OCI-LY1 (cell line): ENCODE data around the gene LYRM2.

Source experiments
- EZH2 ChIP-seq: fragments of 200-600 bp; sonication (generic), shearing (Covaris generic); IDR thresholded peaks from 2 replicates; pipeline ENCODE4 v1.8.0; 2017; ENCODE audit warnings: borderline replicate concordance, mixed run types, mild to moderate bottlenecking, antibody characterized with exemption, low read length, moderate library complexity, mixed read lengths
- TF ChIP-seq, protein P1 (sequence below): fragments of 200-600 bp; sonication (generic), shearing (Covaris generic); IDR thresholded peaks from 2 replicates; pipeline ENCODE4 v1.5.1; 2017; ENCODE audit warnings: mild to moderate bottlenecking, antibody characterized with exemption, low read length, moderate library complexity, mixed read lengths

DNA sequence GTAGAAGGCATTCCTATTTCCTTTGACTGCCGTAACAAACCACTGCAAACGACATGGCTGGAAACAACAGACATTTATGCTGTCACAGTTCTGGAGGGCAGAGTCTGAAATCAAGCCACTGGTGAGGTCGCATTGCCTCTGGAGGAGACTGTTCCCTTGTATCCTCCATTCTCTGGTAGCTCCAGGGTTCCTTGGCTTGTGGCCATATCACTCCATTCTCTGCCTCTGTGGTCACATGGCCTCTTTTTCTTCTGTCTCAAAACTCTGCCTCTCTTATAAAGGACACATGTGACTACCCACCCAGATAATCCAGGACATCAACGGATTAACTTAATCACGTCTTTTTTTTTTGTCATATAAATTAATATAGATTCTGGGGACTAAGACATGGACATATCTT, 84.4 kb downstream of the LYRM2 start:
- TF ChIP-seq, protein P1, sequence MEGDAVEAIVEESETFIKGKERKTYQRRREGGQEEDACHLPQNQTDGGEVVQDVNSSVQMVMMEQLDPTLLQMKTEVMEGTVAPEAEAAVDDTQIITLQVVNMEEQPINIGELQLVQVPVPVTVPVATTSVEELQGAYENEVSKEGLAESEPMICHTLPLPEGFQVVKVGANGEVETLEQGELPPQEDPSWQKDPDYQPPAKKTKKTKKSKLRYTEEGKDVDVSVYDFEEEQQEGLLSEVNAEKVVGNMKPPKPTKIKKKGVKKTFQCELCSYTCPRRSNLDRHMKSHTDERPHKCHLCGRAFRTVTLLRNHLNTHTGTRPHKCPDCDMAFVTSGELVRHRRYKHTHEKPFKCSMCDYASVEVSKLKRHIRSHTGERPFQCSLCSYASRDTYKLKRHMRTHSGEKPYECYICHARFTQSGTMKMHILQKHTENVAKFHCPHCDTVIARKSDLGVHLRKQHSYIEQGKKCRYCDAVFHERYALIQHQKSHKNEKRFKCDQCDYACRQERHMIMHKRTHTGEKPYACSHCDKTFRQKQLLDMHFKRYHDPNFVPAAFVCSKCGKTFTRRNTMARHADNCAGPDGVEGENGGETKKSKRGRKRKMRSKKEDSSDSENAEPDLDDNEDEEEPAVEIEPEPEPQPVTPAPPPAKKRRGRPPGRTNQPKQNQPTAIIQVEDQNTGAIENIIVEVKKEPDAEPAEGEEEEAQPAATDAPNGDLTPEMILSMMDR = no peak
- TF ChIP-seq EZH2 = no peak
